GM21576 (cell line): Measurements from ENCODE around the gene SAP30.

ENCODE experiments used
- ATAC-seq: cut with Tn5 transposase; IDR thresholded peaks from one replicate; pipeline ENCODE4 v1.9.1; 2021; ENCODE audit warnings: mild to moderate bottlenecking, moderate library complexity; ENCODE audit not compliant: unreplicated experiment

SAP30 gene

GRCh38 chr4:173365359-173365996 lies 5.3 kb upstream of the SAP30 start:
- ATAC-seq = no peak

- ATAC-seq = peak; percentile 17
Measured at GRCh38 chr4:173367285-173367684, 3.5 kb upstream of the SAP30 start.

GRCh38 chr4:173367946-173368345 lies 2.8 kb upstream of the SAP30 start:
- no peak for ATAC-seq

DNA sequence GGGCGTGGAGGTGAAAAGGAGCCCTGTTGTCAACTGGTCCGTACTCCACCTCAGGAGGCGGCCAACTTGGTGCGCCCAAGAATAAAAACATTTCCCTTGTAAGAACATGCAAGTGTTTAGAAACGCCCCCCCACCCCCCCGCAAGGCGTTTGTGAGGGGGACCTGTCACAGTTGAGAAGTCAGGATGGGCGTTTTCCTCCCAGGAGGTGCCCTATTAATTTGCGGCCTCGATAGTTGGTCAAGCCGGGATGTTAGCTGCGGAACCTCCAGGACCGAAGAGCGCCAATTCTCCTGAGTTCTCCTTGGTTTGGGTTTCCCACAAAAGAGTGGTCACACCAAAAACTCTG lies 651 bp upstream of the SAP30 start:
- ATAC-seq = peak; percentile 3

- ATAC-seq = peak; percentile 15
Measured at GRCh38 chr4:173371292-173372192, 788 bp downstream of the SAP30 start.

- ATAC-seq = no peak
Measured at GRCh38 chr4:173374588-173374987, 3.8 kb downstream of the SAP30 start.

- no peak for ATAC-seq
Measured at GRCh38 chr4:173379929-173380328, 9.2 kb downstream of the SAP30 start.

- ATAC-seq = peak; percentile 82
Measured at GRCh38 chr4:173380987-173381386, 10.2 kb downstream of the SAP30 start.

GRCh38 chr4:173381610-173382009 lies 10.9 kb downstream of the SAP30 start:
- no peak for ATAC-seq

GRCh38 chr4:173382349-173382748 lies 11.6 kb downstream of the SAP30 start:
- ATAC-seq = no peak

DNA sequence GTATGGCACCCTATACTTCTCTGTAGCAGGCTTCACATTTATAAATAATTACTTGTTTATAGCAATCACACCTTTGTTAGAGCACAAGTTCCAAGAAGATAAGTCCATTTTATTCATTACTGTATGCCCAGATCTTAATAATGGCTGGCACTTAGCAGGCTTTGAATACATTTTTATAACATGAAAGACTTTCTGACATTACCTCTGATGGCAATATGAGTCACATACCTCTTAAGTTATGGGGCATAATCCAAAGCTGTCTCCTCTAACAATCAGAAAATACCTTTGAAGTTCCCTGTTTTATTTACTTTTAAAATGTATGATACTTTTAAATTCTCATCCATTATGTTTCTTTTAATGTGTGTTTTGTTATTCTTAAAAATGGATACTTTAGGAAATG lies 16.0 kb downstream of the SAP30 start:
- ATAC-seq = no peak

GRCh38 chr4:173391701-173392100 lies 20.9 kb downstream of the SAP30 start:
- no peak for ATAC-seq

DNA sequence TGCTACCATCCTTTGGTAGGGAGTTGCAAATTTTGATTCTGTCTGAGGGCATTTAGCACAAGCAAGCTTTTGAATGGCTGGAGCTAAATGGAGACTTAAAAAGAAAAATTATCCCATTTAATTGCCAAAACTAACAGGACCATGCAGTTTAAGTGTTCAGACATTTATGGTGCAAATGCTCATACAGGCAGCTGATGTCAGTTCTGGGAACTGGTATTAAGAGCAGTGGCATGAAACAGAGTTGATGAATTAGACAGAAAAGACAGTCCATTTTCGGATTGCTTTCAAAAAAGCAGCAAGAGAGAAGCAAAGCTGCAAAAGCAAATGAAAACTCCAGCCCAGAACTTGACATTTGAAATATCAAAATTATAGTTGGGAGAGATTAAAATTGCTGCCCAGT lies 26.9 kb downstream of the SAP30 start:
- no peak for ATAC-seq

GRCh38 chr4:173398220-173398619 lies 27.5 kb downstream of the SAP30 start:
- no peak for ATAC-seq

DNA sequence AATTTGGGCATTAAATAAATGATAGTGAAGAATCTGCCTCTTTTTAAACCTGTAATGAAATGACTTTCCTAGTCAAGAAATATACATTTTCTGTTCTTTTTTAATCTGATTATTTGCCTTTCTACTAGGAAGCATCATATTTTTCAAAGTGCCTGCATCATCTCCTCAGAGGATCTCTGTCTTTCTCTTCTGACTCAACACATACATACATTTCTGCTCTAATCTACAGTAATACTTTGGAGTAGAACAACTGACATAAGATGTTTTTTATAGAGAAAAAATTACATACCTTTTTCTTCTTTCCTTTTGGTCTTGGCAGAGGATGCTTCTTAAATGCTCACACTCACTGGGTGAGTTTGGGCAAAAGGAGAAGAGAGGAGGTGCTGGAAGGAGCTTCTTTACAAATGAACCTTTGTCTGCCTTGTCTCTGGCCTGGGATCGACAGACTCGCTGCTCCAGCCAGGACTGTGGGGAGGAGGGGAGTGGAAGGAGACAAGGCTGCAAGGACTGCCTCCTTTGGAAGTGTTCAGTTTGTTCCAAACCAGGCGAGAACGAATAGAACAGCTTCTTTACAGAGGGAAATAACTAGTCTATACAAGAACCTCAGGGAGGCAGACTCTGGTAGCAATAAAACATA lies 28.1 kb downstream of the SAP30 start, which contains the start of gene SCRG1:
Gene SCRG1 (minus strand): TSS at position 338 of the 637 bp plus-strand sequence. CDS start 7,702 bp downstream, outside the sequence.
- no peak for ATAC-seq

- ATAC-seq = no peak
Measured at GRCh38 chr4:173401063-173401462, 30.3 kb downstream of the SAP30 start.

DNA sequence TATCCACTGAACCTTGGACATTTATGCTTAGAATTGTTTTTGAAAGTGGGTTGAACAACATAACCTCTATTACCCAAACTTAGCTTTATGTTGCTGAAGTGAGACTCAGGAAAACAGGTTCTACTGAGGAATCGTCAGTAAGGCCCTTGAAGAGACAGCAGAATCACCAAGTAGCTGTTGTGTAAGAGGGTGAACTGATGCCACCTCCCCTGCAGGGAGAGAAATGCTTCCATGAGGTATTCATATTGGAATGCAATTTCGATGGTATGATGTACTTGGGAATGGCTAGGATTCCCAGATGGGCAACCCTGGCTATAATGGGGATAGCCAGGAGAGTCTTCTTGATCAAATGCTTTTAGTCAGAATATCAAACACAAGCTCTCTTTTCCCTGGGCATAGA lies 32.3 kb downstream of the SAP30 start:
- ATAC-seq = no peak

DNA sequence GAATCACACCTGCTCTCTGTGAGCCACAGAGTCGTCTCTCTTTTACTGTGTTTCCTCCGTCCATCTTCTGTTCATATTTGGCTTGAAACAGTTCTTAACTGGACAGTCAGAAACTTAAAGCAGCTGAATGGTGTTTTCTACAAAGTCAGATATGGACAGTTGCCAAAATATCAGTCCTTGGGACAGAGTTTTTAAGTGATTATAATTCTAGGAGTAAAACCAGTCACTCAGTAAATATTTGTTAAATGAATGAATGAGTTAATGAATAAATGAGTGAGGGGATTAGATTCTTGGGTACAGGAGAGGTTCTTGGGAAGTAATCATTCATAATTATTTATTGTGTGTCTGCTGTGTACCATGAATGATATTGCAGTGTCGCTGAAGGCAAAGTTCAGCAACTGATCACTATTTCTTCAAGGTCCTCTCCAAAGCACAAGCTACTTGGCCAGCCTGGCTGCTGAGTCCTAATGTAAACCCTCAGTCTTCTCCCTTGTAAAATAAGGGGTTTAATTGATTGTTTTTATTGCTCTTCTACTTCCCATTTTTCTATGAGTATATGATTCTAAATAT lies 33.6 kb downstream of the SAP30 start:
- no peak for ATAC-seq

DNA sequence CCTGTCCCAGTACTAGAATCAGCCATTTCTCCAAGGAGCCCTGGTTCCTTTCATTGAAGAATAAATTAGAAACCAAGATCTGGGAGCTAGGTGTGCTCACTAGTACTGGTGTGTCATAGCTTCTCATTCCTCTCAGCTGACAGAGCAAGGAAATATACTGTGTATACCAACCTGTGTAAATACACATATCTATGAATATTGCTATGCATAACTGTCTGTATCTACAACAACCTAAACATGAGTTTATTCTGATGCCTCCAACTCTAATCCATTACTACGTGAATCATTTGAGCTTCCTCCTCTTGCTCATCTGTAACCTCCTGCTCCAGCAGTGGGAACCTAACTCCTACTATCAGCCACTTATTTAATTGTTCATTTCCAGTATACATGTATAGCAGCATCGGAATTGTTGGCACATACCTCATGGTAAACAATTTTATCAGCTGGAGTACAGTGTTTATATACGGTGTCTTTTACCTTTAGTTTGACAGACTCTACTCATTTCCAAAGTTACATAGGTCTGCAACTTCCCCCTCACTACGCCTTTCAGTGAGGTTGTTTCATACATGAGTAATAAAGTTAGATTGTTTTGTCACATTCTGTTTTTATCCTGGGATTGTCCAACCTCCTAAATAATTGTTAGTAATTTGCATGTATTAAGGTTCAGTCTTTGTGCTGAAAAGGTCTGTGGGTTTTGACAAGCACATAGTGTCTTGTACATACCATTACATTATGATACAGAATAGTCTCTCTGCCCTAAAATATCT lies 35.3 kb downstream of the SAP30 start:
- peak; percentile 58 for ATAC-seq

DNA sequence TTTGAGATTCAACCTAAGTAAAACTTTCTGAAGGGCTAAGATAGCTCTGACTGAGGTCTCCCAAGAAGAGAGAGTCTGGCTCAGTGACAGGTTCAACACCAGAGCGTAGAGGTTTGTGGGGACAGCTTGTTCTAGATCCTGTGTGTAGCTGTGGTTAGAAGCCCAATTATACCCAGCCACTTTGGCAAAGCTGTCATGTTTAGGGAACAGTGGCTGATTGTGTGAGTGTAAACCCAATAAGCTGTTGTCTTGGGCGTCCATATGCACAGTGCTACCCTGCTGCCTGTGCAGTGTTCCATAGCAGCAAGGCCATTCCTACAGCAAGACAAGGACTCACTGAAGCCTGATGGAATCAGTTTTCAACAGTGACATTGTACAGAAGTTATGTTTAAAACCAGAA lies 39.3 kb downstream of the SAP30 start:
- no peak for ATAC-seq
